Measurements from ENCODE around the gene ACADM.

GRCh38 chr1:75742047-75742625 lies 17.6 kb downstream of the ACADM start:
- TF ChIP-seq CTCF (IDR thresholded peaks at IDR 0.05) = no peak
- TF ChIP-seq POLR2A (IDR thresholded peaks at IDR 0.05) = no peak

Measured in right lobe of liver (tissue), 4 donors.